ENCODE results near the gene ZNF683. TPM values are rescaled to one million over a fixed set of nuclear protein-coding genes. Genes with fewer than 3 reads are reported as not detected.

ZNF683 gene
- total and polyA plus RNA-seq, 4 donors, result 0.14 TPM; not detected in 3

DNA sequence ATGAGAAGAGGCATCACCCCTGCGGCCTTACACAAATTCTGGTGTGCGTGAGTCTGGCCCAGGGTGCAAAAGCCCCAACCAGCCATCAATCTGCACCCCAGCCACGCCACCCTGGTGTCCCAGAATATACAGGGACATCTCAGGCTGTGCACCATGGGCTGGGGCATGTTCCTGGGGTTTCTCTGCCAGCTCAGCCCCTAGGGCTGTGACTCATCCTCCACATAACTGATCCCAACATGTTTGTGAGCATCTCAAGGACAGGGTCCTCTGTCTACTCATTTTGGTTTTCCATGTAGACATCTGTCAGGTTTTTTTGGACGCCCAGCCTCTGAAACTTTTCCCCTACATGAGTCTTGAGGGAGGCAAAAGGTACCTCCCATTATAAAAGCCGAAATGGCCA is 511 bp downstream of the ZNF683 start:
- no peak overlapping the region for H3K4me3 ChIP-seq (ENCODE audit: low read depth, low read length)
- H3K9me3 ChIP-seq (ENCODE audit: control insufficient read depth, insufficient read depth, low read length), result no peaks in the 10 kb centered on the region
- WGBS (ENCODE audit: insufficient coverage), result 83% methylated on average over 2 of the region's 5 CpGs
- DNase-seq (ENCODE audit: low read depth in 4 of 6, low spot score in 6 of 6), result no peak
- no peak overlapping the region for H3K27ac ChIP-seq (ENCODE audit: low read depth, low read length)
- no peaks in the 10 kb centered on the region for H3K4me1 ChIP-seq (ENCODE audit: control insufficient read depth, insufficient read depth, low read length)
- no peaks in the 10 kb centered on the region for H3K27me3 ChIP-seq (ENCODE audit: control insufficient read depth, insufficient read depth, low read length)
- no peaks in the 10 kb centered on the region for H3K36me3 ChIP-seq (ENCODE audit: control insufficient read depth, insufficient read depth, low read length)

DNA sequence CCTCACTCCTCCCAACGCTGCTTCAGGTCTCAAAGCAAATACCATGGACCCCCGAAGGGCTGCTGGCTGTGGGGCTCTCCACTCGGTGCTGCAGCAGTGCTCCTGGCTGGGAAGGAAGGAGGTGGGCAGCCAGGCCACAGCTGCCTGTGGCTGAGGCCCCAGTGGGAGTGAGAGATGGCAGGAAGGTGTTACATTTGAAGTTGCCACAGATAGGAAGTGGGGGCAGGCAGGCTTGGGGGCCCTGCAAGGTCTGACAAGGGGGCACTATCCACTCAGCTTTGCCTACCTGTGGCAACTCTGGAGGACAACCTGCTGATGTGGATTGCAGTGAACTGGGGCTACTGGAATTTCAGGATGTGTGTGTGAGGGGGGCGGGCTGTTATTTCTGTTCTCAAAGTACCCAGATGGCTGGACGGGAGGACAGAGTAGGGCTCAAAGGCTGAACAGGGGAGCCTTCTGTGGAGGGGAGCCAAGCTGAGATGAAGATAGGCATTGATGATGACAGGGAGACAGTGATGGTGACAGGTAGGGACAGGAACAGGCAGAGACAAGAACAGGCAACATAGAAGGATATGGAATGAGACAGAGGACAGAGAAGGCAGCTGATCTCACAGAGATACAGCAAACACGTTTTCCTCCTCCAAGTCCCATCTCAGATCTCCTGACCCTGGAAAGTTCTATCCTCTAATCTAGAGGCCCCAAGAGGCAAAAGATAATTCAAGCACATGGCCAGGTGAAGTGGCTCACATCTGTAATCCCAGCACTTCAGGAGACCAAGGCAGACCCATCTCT is 1.8 kb downstream of the ZNF683 start:
- 65% methylated on average over 5 of the region's 6 CpGs for WGBS (ENCODE audit: insufficient coverage)
- H3K4me1 ChIP-seq (ENCODE audit: control insufficient read depth, insufficient read depth, low read length), result no peaks in the 10 kb centered on the region
- no peaks in the 10 kb centered on the region for H3K27me3 ChIP-seq (ENCODE audit: control insufficient read depth, insufficient read depth, low read length)
- no peaks in the 10 kb centered on the region for H3K9me3 ChIP-seq (ENCODE audit: control insufficient read depth, insufficient read depth, low read length)
- H3K27ac ChIP-seq (ENCODE audit: low read depth, low read length), result no peak overlapping the region
- DNase-seq (ENCODE audit: low read depth in 4 of 6, low spot score in 6 of 6), result no peak
- H3K36me3 ChIP-seq (ENCODE audit: control insufficient read depth, insufficient read depth, low read length), result no peaks in the 10 kb centered on the region
- H3K4me3 ChIP-seq (ENCODE audit: low read depth, low read length), result no peak overlapping the region

DNA sequence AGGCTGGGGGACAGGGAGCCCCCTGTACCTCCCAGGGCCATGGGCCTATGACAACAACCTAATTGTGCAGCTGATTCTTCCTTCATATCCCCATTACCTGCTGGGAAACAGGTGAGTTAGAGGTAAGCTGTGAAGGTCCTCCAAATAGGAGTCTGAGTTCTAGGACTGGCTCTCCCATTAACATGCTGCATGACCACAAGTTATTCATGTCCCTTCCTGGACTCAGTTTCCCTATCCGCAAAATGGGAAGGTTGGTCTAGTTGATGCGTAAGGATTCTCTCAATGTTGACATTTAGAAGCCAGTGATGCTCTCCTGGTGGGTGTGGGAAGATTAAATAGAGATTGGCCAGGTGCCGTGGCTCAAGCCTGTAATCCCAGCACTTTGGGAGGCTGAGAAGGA is 4.1 kb downstream of the ZNF683 start:
- H3K27me3 ChIP-seq (ENCODE audit: control insufficient read depth, insufficient read depth, low read length), result peaks cover 6% of the 10 kb centered on the region
- WGBS (ENCODE audit: insufficient coverage), result 100% methylated on average over 1 of the region's 3 CpGs
- peaks cover 9% of the 10 kb centered on the region for H3K4me1 ChIP-seq (ENCODE audit: control insufficient read depth, insufficient read depth, low read length)
- H3K4me3 ChIP-seq (ENCODE audit: low read depth, low read length), result no peak overlapping the region
- no peak overlapping the region for H3K27ac ChIP-seq (ENCODE audit: low read depth, low read length)
- no peaks in the 10 kb centered on the region for H3K36me3 ChIP-seq (ENCODE audit: control insufficient read depth, insufficient read depth, low read length)
- DNase-seq (ENCODE audit: low read depth in 4 of 6, low spot score in 6 of 6), result no peak
- H3K9me3 ChIP-seq (ENCODE audit: control insufficient read depth, insufficient read depth, low read length), result no peaks in the 10 kb centered on the region

DNA sequence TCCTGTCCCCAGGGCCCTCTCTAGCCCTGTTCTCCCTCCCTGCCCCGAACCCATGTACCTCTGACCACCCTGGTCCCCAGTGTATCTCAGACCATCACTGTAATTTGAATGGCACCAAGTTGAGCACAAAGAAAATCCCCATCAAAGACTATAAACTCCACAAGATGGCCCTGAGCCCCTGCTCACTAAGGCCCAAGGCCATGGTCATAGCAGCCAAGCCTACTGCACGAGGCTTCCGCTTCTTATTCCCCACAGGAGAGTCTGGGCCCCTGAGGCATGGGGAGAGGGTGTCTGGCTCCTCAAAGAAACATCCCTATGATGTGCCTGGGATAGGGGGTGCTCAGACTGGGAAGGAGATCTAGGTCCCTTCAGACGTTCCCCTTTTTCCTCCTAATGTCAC is 4.5 kb downstream of the ZNF683 start:
- DNase-seq (ENCODE audit: low read depth in 4 of 6, low spot score in 6 of 6), result no peak
- Histone ChIP-seq H3K9me3 (ENCODE audit: control insufficient read depth, insufficient read depth, low read length) (no peaks in the 10 kb centered on the region), H3K4me3 (ENCODE audit: low read depth, low read length) (no peak overlapping the region), H3K36me3 (ENCODE audit: control insufficient read depth, insufficient read depth, low read length) (no peaks in the 10 kb centered on the region), H3K4me1 (ENCODE audit: control insufficient read depth, insufficient read depth, low read length) (peaks cover 9% of the 10 kb centered on the region), H3K27ac (ENCODE audit: low read depth, low read length) (no peak overlapping the region), H3K27me3 (ENCODE audit: control insufficient read depth, insufficient read depth, low read length) (peaks cover 9% of the 10 kb centered on the region)
- WGBS (ENCODE audit: insufficient coverage), result 91% methylated on average over 1 of the region's 4 CpGs

DNA sequence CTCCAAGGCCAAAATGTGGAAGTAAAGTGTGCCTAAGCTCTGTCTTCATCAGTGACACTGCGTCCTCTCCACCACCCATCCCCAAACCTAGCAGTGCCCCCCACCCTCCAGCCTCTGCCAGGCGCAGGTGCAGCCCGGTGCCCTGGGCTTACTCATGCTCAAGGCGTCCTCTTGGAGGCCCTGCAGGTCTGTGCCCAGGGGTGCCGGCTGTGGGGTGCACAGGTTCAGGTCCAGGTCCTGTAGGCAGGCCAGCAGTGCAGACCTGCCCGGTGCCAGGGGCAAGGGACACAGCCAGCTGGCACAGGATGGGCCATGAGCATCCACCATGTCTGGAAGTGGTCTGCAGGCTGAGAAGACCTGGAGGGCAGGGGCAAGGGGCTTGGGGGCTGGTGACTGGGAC is 5.1 kb downstream of the ZNF683 start:
- Histone ChIP-seq H3K27me3 (ENCODE audit: control insufficient read depth, insufficient read depth, low read length) (peaks cover 13% of the 10 kb centered on the region), H3K36me3 (ENCODE audit: control insufficient read depth, insufficient read depth, low read length) (no peaks in the 10 kb centered on the region), H3K4me1 (ENCODE audit: control insufficient read depth, insufficient read depth, low read length) (peaks cover 9% of the 10 kb centered on the region), H3K9me3 (ENCODE audit: control insufficient read depth, insufficient read depth, low read length) (no peaks in the 10 kb centered on the region), H3K4me3 (ENCODE audit: low read depth, low read length) (no peak overlapping the region), H3K27ac (ENCODE audit: low read depth, low read length) (no peak overlapping the region)
- WGBS (ENCODE audit: insufficient coverage), result 92% methylated on average over 6 of the region's 6 CpGs
- DNase-seq (ENCODE audit: low read depth in 4 of 6, low spot score in 6 of 6), result no peak

DNA sequence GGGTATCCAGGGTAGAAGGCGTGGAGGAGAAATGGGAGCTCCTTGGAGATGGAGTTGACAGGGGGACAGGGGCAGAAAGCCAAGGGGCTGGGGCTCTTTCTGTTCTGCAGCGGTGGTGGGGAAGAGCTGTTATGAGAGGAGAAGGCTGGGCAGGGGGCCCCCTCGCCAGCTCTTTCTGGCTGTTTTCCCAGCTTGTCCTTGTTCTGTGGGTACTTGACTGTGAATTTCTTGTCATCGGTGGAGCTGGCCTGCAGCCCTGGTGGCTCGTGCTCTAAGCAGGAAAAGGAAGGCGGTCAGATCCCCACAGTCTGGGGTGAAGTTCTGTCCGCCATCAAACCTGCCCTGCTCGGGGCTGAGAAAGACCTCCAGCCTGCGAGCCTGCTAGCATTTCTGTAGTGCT is 7.6 kb downstream of the ZNF683 start:
- Histone ChIP-seq H3K36me3 (ENCODE audit: control insufficient read depth, insufficient read depth, low read length) (no peaks in the 10 kb centered on the region), H3K4me3 (ENCODE audit: low read depth, low read length) (no peak overlapping the region), H3K4me1 (ENCODE audit: control insufficient read depth, insufficient read depth, low read length) (peaks cover 22% of the 10 kb centered on the region), H3K27me3 (ENCODE audit: control insufficient read depth, insufficient read depth, low read length) (peaks cover 30% of the 10 kb centered on the region), H3K9me3 (ENCODE audit: control insufficient read depth, insufficient read depth, low read length) (no peaks in the 10 kb centered on the region), H3K27ac (ENCODE audit: low read depth, low read length) (no peak overlapping the region)
- 34% methylated on average over 9 of the region's 9 CpGs for WGBS (ENCODE audit: insufficient coverage)
- peak in 5 of 6 donors; percentile 20 to 73 (median 42) for DNase-seq (ENCODE audit: low read depth in 4 of 6, low spot score in 6 of 6)

DNA sequence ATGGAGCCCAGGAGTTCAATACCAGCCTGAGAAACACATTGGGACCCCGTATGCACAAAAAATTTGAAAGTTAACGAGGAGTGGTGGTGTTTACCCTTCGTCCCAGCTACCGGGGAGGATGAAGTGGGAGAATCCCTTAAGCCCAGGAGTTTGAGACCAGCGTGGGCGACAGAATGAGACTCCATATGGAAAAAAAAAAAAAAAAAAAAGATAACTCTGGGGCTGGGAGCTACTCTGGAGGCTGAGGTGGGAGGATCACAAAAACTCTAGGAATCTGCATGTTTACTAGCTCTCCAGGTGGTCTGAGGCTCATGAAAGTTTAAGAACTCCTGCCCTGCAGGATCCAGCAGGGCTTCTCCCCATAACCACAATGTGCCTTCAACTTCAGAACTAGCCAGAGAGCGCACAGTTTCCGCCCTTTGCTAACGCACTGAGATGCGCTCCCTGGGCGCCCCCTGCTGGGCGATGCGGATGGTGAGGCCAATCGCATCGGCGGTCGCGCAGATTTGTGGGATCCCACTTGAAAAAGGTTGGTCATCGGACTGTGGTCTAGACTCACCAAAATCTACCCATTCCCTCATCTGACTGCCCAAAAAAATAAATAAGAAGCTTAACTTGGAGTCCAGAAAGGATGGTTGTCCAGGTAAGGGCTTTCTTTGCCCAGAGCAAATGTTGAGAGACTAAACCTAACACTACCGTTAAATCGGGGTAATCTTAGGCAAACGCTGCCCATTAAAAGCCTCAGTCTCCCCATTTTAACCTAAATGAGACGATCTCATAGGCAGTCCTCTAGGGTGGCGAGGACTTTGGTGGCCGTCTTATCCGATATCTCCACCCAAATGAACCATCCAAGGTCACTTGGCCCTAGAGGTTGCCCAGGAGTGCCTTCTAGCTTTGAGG is 8.8 kb downstream of the ZNF683 start:
- Histone ChIP-seq H3K36me3 (ENCODE audit: control insufficient read depth, insufficient read depth, low read length) (no peaks in the 10 kb centered on the region), H3K27ac (ENCODE audit: low read depth, low read length) (no peak overlapping the region), H3K27me3 (ENCODE audit: control insufficient read depth, insufficient read depth, low read length) (peaks cover 40% of the 10 kb centered on the region), H3K4me1 (ENCODE audit: control insufficient read depth, insufficient read depth, low read length) (peaks cover 27% of the 10 kb centered on the region), H3K9me3 (ENCODE audit: control insufficient read depth, insufficient read depth, low read length) (no peaks in the 10 kb centered on the region), H3K4me3 (ENCODE audit: low read depth, low read length) (no peak overlapping the region)
- DNase-seq (ENCODE audit: low read depth in 4 of 6, low spot score in 6 of 6), result peak in 3 of 6 donors; percentile 6 to 76 (median 64)
- 29% methylated on average over 13 of the region's 26 CpGs for WGBS (ENCODE audit: insufficient coverage)

DNA sequence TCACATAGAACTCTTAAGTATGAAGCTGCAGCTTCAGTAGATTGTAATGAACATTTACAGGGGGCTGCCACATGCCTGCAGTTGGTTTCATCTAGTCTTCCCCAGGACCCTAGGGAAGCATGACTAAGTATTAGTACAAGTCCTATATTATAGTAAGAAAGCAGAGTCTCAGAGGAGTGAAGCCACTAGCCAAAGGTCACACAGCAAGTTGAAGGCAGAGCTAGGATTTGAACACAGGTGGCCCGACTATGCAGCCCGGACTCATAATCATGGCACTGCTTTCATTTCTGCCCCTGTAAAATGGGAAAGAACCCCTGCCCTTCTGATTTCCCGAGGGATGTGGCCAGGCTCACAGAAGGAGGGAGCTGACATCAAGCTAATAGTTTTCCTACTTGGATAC is 10.2 kb downstream of the ZNF683 start:
- H3K9me3 ChIP-seq (ENCODE audit: control insufficient read depth, insufficient read depth, low read length), result no peaks in the 10 kb centered on the region
- 95% methylated on average over 2 of the region's 3 CpGs for WGBS (ENCODE audit: insufficient coverage)
- peaks cover 27% of the 10 kb centered on the region for H3K4me1 ChIP-seq (ENCODE audit: control insufficient read depth, insufficient read depth, low read length)
- H3K4me3 ChIP-seq (ENCODE audit: low read depth, low read length), result no peak overlapping the region
- DNase-seq (ENCODE audit: low read depth in 4 of 6, low spot score in 6 of 6), result no peak
- H3K27ac ChIP-seq (ENCODE audit: low read depth, low read length), result no peak overlapping the region
- no peaks in the 10 kb centered on the region for H3K36me3 ChIP-seq (ENCODE audit: control insufficient read depth, insufficient read depth, low read length)
- H3K27me3 ChIP-seq (ENCODE audit: control insufficient read depth, insufficient read depth, low read length), result peaks cover 50% of the 10 kb centered on the region

DNA sequence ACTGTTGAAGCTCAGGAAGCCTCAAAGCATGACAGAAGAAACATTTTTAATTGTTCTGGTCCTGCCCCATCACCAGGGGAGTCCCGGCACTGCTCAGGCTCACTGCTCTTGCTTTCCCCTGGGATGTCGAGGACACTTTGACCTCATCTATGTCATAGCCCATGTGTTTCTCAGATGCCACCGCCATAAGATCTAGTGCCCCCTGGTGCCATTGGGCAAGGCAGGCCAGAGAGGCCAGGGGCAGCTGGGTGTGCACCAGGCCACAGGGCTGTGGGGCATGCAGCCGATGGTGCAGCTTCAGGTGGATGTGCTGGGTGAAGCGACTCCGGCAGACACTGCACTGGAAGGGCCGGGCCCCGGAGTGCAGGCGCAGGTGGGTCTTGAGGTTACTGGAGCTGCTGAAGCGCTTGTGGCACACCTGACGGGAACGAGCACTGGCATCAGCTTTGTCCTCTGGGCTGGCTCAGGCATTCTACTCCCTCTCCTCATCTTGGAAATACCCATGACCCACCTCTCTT is 10.9 kb downstream of the ZNF683 start:
- H3K27me3 ChIP-seq (ENCODE audit: control insufficient read depth, insufficient read depth, low read length), result peaks cover 57% of the 10 kb centered on the region
- no peaks in the 10 kb centered on the region for H3K9me3 ChIP-seq (ENCODE audit: control insufficient read depth, insufficient read depth, low read length)
- H3K4me1 ChIP-seq (ENCODE audit: control insufficient read depth, insufficient read depth, low read length), result peaks cover 27% of the 10 kb centered on the region
- H3K4me3 ChIP-seq (ENCODE audit: low read depth, low read length), result no peak overlapping the region
- no peak for DNase-seq (ENCODE audit: low read depth in 4 of 6, low spot score in 6 of 6)
- no peak overlapping the region for H3K27ac ChIP-seq (ENCODE audit: low read depth, low read length)
- 95% methylated on average over 12 of the region's 12 CpGs for WGBS (ENCODE audit: insufficient coverage)
- no peaks in the 10 kb centered on the region for H3K36me3 ChIP-seq (ENCODE audit: control insufficient read depth, insufficient read depth, low read length)

All from spinal cord (tissue), 10 donors.